Loucy (cell line): ENCODE results near the gene PRR15L.

ENCODE experiments used
- CTCF ChIP-seq: fragments of 200-600 bp; sonication (generic); conservative IDR thresholded peaks from 2 replicates; pipeline ENCODE4 v1.5.1; 2014; ENCODE audit warnings: mild to moderate bottlenecking, antibody characterized with exemption, low read length
- EZH2phosphoT487 ChIP-seq: fragments of 200-600 bp; IDR thresholded peaks from 2 replicates; pipeline ENCODE4 v1.6.1; 2018; ENCODE audit warnings: antibody characterized with exemption, mild to moderate bottlenecking, moderate library complexity, borderline replicate concordance

GRCh38 chr17:48003417-48004151 is 45.9 kb upstream of the PRR15L start:
- TF ChIP-seq EZH2phosphoT487 = no peak
- no peak for TF ChIP-seq CTCF
